Measurements from ENCODE around the gene MXD4.

The MXD4 gene

GRCh38 chr4:2261110-2261852 is 628 bp downstream of the MXD4 start:
- peak; percentile 41 for DNase-seq

GRCh38 chr4:2260344-2261109 is 1.4 kb downstream of the MXD4 start:
- no peak for DNase-seq

- no peak for DNase-seq
Observed at GRCh38 chr4:2259541-2260343, 2.2 kb downstream of the MXD4 start.

DNA sequence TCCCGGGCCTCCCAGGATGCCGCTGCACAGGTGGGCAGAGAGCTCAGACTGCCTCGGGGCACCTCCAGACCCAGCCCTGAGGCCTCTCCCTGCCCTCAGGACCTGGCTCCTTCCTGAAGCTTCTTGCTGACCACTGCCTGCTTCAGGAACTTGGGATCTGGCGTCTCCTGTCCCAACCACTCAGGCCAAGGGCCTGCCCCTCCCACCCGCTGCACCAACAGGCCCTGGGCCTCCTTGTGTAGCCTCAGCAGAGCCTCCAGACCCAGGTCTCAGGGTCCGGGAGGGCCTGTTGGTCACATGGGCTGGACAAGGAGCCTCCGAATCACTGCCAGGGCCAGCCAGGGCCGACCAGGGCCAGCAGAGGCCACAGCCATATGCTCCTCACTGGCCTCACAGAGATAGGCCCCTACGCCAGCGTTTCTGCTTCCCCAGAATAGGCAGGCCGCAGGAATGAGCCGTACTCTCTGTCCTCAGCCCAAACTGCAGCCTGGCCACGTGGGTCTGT is 2.8 kb downstream of the MXD4 start:
- DNase-seq: no peak

- DNase-seq: no peak
Observed at GRCh38 chr4:2258091-2259035, 3.5 kb downstream of the MXD4 start.

DNA sequence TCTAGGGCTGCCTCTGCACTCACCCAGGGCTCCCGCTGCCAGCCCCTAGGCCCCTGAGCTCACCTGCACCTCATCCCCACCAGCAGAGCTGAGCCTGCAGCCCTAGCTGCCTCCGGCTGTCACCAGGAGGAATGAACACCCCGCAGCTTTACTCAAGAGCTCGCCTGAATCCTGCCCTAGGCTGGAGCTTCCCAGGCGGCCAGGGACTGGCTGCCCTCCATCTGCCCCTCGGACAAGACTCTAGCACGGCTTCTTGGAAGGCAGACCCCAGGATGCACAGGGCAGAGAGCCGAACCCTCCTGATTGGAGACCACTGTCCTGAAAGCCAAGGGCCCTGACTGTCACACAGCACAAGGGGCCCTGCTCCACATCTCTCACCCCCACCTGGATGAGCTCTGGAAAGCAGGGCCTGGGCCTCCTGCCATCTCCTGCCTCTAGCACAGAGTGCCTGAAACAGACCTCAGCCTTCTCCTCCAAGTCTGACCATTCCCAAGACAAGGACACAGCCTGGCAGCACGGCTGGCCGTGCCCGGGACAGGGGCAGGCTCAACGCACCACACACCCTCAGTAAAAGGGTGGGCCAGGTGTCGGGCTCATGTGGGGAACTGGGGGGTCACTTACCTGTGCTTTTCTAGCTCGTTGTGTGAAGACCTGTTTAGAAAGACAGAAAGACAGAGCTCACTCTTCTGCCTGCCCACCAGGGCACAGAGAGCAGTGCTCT is 4.4 kb downstream of the MXD4 start:
- no peak for DNase-seq

DNA sequence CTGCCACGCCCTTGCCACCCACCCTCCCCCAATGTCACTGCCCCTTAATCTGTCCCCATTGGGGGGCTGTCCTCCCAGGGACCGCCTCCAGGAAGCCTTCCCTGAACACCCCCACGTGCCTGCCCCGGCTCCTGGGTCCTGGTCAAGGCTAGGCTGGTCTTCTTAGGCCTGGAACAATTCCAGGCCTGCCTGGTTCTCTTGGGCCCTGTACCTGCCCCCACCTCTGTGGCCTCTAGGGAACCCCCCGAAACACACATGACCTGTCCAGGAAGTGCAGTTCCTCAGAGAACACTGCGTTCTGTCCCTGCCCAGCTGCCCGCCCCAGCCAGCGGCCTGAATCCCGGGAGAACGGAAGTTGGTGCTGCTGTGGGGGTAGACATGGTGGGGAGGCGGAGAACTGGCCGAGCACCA is 5.1 kb downstream of the MXD4 start:
- no peak for DNase-seq

DNA sequence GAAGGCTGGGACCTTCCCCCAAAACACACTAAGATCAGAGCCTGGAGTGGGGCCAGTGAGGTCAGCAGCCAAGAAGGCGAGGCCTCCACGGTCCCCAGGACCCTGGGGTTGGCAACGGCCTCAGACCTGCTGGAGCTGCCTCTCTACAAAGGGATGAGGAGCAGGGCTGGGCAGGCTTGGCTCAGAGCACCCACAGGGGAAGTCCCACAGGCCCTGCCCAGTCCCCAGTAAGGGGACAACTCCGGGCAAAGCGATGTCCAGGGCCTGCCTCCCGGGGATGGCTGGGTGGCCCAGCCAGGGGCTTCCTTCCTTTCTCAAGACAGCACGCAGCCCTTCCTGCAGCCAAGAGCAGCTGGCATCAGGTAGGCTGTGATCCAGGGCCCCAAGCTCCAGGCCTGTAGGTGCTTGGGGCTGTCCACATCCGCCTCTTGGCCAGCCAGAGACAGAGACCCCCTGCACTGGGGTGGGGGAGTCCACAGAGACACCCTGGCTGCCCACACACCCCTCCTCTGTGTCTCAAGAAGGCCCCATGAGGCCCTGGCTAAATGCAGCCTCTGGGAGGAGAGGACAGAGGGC is 5.7 kb downstream of the MXD4 start:
- no peak for DNase-seq

- DNase-seq: no peak
Observed at GRCh38 chr4:2255501-2256155, 6.3 kb downstream of the MXD4 start.

DNA sequence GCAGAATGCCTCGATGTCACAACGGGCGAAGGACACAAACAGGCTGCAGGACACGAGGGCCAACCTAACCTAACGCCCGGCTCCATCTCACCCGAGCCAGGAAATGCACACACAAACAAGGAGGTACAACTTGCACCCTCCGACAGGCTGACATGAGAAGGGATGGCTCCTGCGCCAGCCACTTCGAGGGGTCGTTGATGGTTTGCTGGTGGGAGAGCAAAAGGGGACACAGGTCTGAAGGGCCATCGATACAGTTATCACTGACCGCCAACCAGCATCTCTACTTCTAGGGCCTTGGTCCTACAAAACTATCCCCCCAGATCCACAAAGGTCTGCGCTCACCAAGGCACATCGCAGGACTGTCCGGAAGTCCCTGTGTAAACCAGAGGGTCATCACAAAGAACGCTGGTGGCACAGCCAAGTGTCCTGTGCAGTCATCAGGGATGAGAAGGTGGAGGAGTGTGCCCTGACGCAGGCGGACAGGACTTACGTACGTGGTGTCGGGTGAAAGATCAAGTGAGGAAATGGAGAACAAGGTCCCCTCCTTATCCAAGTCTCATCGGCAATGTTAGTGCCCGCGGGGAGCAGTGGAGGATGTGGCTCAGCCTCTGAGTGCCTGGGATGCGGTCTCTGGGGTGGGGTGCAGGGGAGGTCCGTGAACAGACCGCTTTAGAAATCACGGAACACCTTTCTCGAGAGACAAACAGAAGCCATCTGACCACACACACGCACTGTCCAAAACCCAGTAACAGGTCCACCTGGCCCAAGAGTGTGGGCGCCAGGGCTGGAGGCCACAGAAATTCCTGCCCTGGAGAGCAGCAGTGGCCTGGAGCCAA is 7.0 kb downstream of the MXD4 start:
- DNase-seq: no peak

DNA sequence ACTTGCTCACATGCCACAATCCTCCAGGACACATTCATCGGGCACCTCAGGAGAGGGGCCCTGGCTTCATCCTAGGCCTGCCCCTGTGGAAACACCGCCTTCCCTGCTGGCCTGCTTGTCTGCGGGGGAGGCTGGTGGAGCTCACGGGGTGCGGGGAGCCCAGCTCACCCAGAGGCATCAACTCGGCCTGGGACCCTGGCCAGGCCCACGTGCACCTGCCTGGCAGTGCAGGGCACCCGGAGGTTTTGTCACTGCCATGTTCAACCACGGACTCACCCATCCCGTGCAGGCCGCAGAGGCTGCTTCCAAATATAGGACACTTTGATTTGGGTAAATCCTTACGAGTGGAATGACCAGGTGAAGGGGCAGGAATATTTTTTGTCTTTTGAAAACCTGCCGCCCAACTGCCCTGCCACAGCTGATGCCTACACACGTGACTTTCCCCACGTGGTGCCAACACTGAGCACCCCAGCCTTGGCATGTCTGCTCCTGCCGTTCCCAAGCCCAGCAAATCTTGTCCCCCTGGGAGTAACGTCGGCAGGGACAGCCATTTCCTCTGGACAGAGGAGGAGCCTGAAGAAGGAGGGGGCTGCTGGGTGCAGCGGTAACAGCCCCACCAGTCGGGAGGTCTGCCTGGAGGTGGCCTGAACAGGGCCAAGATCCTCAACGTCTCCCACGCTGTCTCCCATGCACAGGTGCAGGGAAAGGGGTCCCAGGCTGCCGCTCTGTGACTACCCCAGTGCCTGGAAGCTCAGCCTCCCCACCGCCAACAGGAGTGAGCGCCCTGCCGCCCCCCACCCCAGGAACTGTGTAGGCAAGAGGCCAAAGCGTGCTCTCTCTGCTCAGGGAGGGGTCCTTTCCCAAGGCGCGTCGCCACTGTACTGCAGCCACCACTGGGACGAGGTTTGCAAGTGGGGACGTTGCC is 8.5 kb downstream of the MXD4 start:
- no peak for DNase-seq

- no peak for DNase-seq
Observed at GRCh38 chr4:2252530-2253091, 9.3 kb downstream of the MXD4 start.

- DNase-seq: no peak
Observed at GRCh38 chr4:2251795-2252529, 9.9 kb downstream of the MXD4 start.

DNA sequence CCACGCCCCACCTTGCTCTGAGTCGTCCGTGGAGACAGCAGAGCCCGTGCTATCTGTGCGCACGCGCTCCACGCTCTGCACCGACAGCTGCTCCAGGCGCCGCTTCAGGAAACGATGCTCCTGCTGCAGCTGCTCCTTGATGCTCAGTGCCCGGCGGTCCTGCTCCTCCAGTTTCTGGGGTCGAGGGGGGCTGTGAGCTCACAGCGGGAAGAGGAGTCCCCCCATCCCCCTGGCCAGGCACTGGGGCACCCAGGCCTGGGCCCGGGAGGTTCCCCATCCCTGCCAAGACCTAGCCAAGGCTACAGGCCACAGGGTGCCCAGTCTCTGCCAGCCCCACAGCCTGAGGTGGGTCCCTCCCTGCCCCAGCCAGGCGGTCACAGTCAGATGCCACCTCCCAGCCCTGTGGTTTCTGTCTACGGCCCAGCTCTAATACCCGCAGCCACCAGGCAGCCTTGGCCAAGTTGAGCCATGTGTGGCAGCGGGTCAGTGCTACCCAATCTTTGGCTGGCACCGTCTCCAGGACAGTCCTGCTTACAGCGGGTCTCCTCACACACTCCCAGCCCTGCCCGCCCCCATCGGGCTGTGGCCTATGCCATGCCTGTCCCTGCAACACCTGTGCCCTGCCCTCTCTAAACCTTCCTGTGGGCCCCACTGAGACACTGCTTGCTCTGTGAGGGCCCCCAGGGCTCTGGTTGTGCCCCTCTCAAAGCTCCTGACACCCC is 10.7 kb downstream of the MXD4 start:
- no peak for DNase-seq

DNA sequence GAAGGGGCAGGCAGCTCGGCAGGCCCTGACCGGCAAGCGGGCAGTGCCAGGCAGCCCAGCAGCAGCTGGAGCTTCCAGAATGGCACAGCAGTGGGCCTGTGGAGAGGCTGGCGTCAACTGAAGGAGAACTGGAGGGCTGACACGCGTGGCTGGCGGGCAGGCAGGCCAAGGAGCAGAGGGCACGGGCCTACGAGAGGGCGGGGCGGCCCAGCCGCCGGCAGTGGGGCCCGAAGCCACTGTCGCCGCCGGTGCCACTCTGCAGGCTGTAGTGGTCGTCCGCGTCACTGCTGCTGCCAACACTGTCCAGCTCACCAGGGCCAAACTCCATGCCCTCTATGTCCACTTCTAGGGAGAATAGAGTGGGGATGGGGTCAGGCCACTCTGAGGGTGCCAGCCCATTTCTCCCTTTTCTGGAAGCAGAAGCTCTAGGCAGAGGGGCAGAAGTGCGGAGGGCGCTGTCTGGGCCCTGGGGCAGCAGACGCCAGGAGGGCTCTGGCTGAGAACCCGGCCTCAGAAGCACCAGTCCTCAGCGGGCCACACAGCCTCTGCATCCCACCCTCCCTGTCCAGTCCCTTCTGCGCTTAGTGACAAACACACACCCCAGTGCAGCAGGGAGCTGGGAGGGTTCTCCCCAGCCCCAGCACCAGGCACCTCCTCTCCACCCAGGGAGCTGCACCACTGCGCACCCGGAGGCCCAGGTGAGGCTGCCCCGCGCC is 11.4 kb downstream of the MXD4 start:
- no peak for DNase-seq
